RWPE2 (cell line): ENCODE results near the gene OR10W1.
A peak's percentile ranks its signal among the peaks of the same experiment; 100 is the strongest.

Experiments used
- ATAC-seq: fragments of 200-7000 bp; cut with Tn5 transposase; 3 replicates; pipeline ENCODE4 v1.9.1; 2021; ENCODE audit warnings: low read depth
- DNase-seq: peaks from one replicate; pipeline ENCODE4 v3.0.0-alpha.2; 2020; ENCODE audit warnings: low spot score
- H3K27ac ChIP-seq: fragments of 450-650 bp; 2 replicates; pipeline ENCODE4 v1.5.1; 2017; ENCODE audit warnings: mild to moderate bottlenecking; ENCODE audit not compliant: poor library complexity, severe bottlenecking
- H3K27me3 ChIP-seq: fragments of 250-450 bp; sonication (Bioruptor Pico); 2 replicates; pipeline ENCODE4 v1.5.1; 2021; ENCODE audit warnings: mild to moderate bottlenecking, moderate library complexity; ENCODE audit not compliant: insufficient read depth, poor library complexity, severe bottlenecking
- H3K36me3 ChIP-seq: fragments of 250-450 bp; sonication (Bioruptor Pico); 2 replicates; pipeline ENCODE4 v1.5.1; 2020; ENCODE audit warnings: low read depth, mild to moderate bottlenecking, moderate library complexity
- H3K4me1 ChIP-seq: fragments of 250-450 bp; sonication (Bioruptor Pico); 2 replicates; pipeline ENCODE4 v1.5.1; 2021; ENCODE audit warnings: mild to moderate bottlenecking, moderate library complexity; ENCODE audit not compliant: insufficient read depth, poor library complexity, severe bottlenecking
- H3K4me3 ChIP-seq: fragments of 250-450 bp; sonication (Bioruptor Pico); 2 replicates; pipeline ENCODE4 v1.5.1; 2021; ENCODE audit warnings: mild to moderate bottlenecking, moderate library complexity; ENCODE audit not compliant: severe bottlenecking
- H3K9me3 ChIP-seq: fragments of 250-450 bp; sonication (Bioruptor Pico); 2 replicates; pipeline ENCODE4 v1.5.1; 2021; ENCODE audit warnings: mild to moderate bottlenecking, moderate library complexity; ENCODE audit not compliant: severe bottlenecking
- CTCF ChIP-seq: fragments of 450-650 bp; IDR thresholded peaks from one replicate; pipeline ENCODE4 v1.5.1; 2017; ENCODE audit warnings: mild to moderate bottlenecking, moderate library complexity; ENCODE audit not compliant: poor library complexity, severe bottlenecking

OR10W1 gene

GRCh38 chr11:58268142-58268541, at the start of gene OR10W1:
Gene OR10W1, minus strand, starts transcription at chr11:58268260. Its CDS starts 402 bp downstream, at chr11:58267858.
- Histone ChIP-seq H3K27ac (no peak within 1 kb of the TSS), H3K9me3 (no peaks in the 10 kb centered on the region), H3K4me3 (no peak within 1 kb of the TSS), H3K36me3 (no peaks in the 10 kb centered on the region), H3K4me1 (no peaks in the 10 kb centered on the region), H3K27me3 (peaks cover 7% of the 10 kb centered on the region)
- ATAC-seq (no peak), DNase-seq (no peak)
- no peak for TF ChIP-seq CTCF

- peak; percentile 87; the same call in 2 of the 3 replicates for ATAC-seq
- DNase-seq: no peak
- H3K27ac ChIP-seq: peak overlapping the region; percentile 5
Observed at GRCh38 chr11:58316142-58316541, 48.1 kb upstream of the OR10W1 start.

GRCh38 chr11:58301576-58301975, 33.5 kb upstream of the OR10W1 start:
- Histone ChIP-seq H3K36me3 (no peaks in the 10 kb centered on the region), H3K27ac (no peak overlapping the region), H3K27me3 (no peaks in the 10 kb centered on the region), H3K9me3 (no peaks in the 10 kb centered on the region), H3K4me1 (peaks cover 4% of the 10 kb centered on the region), H3K4me3 (no peak overlapping the region)
- no peak for TF ChIP-seq CTCF
- DNase-seq (no peak), ATAC-seq (peak; percentile 83)

More at GRCh38 chr11:58316142-58316541, 48.1 kb upstream of the OR10W1 start:
- Histone ChIP-seq H3K36me3 (no peaks in the 10 kb centered on the region), H3K4me3 (no peak overlapping the region), H3K4me1 (no peaks in the 10 kb centered on the region), H3K9me3 (no peaks in the 10 kb centered on the region), H3K27me3 (no peaks in the 10 kb centered on the region)
- no peak for TF ChIP-seq CTCF

- H3K4me3 ChIP-seq: no peak overlapping the region
- H3K27ac ChIP-seq: no peak overlapping the region
- H3K9me3 ChIP-seq: peaks cover 2% of the 10 kb centered on the region
- no peaks in the 10 kb centered on the region for H3K36me3 ChIP-seq
- DNase-seq (no peak), ATAC-seq (no peak)
- no peak for TF ChIP-seq CTCF
- H3K4me1 ChIP-seq: no peaks in the 10 kb centered on the region
- H3K27me3 ChIP-seq: peaks cover 4% of the 10 kb centered on the region
Observed at GRCh38 chr11:58292017-58292416, 24.0 kb upstream of the OR10W1 start.

- ATAC-seq: no peak
- TF ChIP-seq CTCF: no peak
- no peaks in the 10 kb centered on the region for H3K4me1 ChIP-seq
- peaks cover 2% of the 10 kb centered on the region for H3K9me3 ChIP-seq
- DNase-seq: no peak
- H3K27ac ChIP-seq: no peak overlapping the region
- no peaks in the 10 kb centered on the region for H3K27me3 ChIP-seq
- H3K36me3 ChIP-seq: no peaks in the 10 kb centered on the region
- H3K4me3 ChIP-seq: no peak overlapping the region
Observed at GRCh38 chr11:58289266-58289665, 21.2 kb upstream of the OR10W1 start.
